ENCODE measurements around the gene NR6A1.

Gene NR6A1

DNA sequence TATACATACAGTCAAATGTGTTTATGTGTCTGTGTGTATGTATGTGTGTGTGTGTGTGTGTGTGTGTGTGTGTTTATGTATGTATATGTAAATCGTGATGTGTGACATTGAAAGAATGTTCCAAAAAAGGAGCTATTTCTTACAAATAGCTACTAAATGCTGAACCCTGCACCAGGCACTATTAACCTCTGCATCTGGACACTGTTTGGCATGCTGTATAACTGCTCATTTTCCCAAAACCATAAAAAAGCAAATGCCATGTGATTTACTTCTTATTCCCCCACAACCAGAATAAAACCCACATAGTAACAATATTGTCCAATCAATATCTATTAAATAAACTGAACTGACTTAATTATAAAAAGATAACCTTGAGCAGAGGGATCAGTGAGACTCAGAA, 91.1 kb downstream of the NR6A1 start:
- no peak overlapping the region for H3K27ac ChIP-seq
- TF ChIP-seq FOXP2 (optimal IDR thresholded peaks at IDR 0.05; ENCODE audit: control extremely low read depth, extremely low read length, insufficient read depth) = no peak
- TF ChIP-seq EZH2 (IDR thresholded peaks at IDR 0.05) = no peak
- TF ChIP-seq POLR2AphosphoS5 (IDR thresholded peaks at IDR 0.05; ENCODE audit: borderline replicate concordance, low read depth, low read length) = no peak
- no peaks in the 10 kb centered on the region for H3K9me3 ChIP-seq (ENCODE audit: low read depth, low read length)
- no peak overlapping the region for H3K9ac ChIP-seq (ENCODE audit: insufficient read length)
- H3K4me3 ChIP-seq = no peak overlapping the region
- peaks cover 4% of the 10 kb centered on the region; the same call in 1 of the 2 replicates for H3K36me3 ChIP-seq (ENCODE audit: insufficient read depth, low read length)
- no peak for DNase-seq (ENCODE audit: low read depth, low spot score)

DNA sequence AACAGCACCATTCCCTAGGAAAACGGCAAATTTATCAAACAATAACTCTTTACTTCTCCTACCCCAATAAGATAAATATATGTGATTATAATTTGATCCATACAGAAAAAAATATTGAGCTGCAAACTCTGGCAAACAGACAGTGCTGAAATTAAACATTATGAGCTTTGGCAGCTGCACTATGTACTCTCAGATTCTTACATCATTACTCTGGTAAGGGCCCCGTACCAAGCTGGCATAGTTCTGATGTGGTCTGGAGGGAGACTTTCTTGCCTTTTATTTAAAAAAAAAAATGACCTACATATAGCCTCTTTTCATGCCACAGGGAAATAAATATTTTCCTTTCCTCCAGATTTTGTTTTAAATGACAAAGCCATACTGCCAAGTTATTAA, 95.0 kb downstream of the NR6A1 start:
- TF ChIP-seq EZH2 (IDR thresholded peaks at IDR 0.05) = no peak
- Histone ChIP-seq H3K9me3 (ENCODE audit: low read depth, low read length) (no peaks in the 10 kb centered on the region), H3K36me3 (ENCODE audit: insufficient read depth, low read length) (peaks cover 16% of the 10 kb centered on the region; the same call in 1 of the 2 replicates), H3K9ac (ENCODE audit: insufficient read length) (no peak overlapping the region), H3K4me3 (no peak overlapping the region), H3K27ac (no peak overlapping the region)
- DNase-seq (ENCODE audit: low read depth, low spot score) = no peak

DNA sequence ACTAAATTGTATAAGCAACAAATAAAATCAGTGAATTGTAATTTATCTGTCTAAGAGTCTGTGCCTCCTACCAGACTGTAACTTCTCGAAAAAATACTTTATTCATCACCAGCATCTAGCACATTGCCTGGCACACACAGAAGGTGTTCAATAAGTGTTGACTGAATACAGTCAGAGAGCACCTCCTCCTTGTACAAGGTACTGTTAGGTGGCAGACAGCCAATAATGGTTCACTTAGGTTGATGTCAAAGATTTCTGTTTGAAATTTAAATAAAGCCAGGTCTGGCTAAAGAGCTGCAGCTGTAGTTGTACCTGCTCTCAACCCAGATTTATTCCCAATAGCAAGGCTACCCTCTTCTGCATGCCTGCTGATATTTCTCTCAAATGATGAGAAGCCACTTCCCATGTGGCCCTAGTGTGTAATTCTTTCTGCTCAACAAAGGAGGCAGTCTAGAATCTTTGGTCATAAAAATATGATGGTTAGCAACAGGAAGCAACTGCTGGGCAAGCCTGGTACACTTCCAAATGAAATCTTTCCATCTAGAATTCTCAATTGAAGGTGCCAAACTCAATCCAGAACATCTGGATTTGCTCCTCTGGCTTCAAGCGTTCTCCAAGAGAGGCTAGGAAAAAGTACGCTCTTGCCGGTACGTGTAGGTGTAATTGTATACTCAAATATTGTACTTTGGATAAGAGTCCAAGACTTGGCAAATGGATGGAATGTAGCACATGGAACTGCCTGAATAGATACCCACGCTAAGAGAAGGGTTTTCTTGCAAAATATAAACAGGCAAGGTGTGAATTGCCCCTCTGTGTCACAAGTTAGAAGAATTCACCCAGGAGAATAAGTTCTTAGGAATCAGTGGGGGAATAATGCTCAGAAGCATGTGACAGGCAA, 95.6 kb downstream of the NR6A1 start:
- Histone ChIP-seq H3K4me3 (no peak overlapping the region), H3K9me3 (ENCODE audit: low read depth, low read length) (no peaks in the 10 kb centered on the region), H3K36me3 (ENCODE audit: insufficient read depth, low read length) (peaks cover 16% of the 10 kb centered on the region; the same call in 1 of the 2 replicates), H3K27ac (0 out of 2 replicates have a peak overlapping the region, but pooled peaks have one; percentile 23), H3K9ac (ENCODE audit: insufficient read length) (no peak overlapping the region)
- DNase-seq (ENCODE audit: low read depth, low spot score) = no peak
- TF ChIP-seq POLR2AphosphoS5 (IDR thresholded peaks at IDR 0.05; ENCODE audit: borderline replicate concordance, low read depth, low read length) (no peak), EZH2 (IDR thresholded peaks at IDR 0.05) (no peak), FOXP2 (optimal IDR thresholded peaks at IDR 0.05; ENCODE audit: control extremely low read depth, extremely low read length, insufficient read depth) (no peak)

DNA sequence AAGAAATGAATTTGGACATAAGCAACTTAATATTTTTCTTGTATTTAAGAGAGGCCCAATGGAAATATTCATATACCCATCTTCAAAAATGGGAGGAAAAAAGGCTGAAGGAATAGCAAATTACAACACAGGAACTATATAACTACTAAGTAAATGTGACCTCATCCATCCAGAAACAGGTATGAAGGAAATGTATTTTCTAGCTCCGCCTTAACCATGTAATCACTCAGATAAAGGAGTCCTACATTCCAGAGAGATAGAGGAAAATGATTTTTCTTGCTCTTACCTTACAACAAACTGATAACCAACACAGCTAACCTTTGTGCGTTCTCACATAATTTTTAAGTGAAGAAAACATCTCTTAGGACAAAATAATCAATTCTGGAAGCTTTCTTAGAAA, 96.5 kb downstream of the NR6A1 start:
- Histone ChIP-seq H3K36me3 (ENCODE audit: insufficient read depth, low read length) (peaks cover 16% of the 10 kb centered on the region; the same call in 1 of the 2 replicates), H3K27ac (no peak overlapping the region), H3K4me3 (no peak overlapping the region), H3K9ac (ENCODE audit: insufficient read length) (no peak overlapping the region), H3K9me3 (ENCODE audit: low read depth, low read length) (no peaks in the 10 kb centered on the region)
- DNase-seq (ENCODE audit: low read depth, low spot score) = no peak
- TF ChIP-seq FOXP2 (optimal IDR thresholded peaks at IDR 0.05; ENCODE audit: control extremely low read depth, extremely low read length, insufficient read depth) (no peak), POLR2AphosphoS5 (IDR thresholded peaks at IDR 0.05; ENCODE audit: borderline replicate concordance, low read depth, low read length) (no peak), EZH2 (IDR thresholded peaks at IDR 0.05) (no peak)

DNA sequence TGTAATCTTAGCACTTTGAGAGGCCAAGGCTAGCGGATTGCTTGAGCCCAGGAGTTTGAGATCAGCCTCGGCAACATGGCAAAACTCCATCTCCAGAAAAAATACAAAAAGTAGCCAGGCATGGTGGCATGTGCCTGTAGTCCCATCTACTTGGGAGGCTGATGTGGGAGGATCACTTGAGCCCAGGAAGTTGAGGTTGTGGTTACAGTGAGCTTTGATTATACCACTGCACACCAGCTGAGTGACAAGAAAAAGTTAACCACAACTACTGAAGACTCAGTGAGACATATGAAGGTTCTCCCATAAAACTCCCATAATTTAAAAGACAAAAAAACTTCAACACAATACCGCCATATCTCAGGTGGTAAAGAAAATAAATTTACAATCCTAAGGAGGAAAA, 98.0 kb downstream of the NR6A1 start:
- no peak for DNase-seq (ENCODE audit: low read depth, low spot score)
- peaks cover 16% of the 10 kb centered on the region; the same call in 1 of the 2 replicates for H3K36me3 ChIP-seq (ENCODE audit: insufficient read depth, low read length)
- H3K9ac ChIP-seq (ENCODE audit: insufficient read length) = no peak overlapping the region
- no peak overlapping the region for H3K4me3 ChIP-seq
- H3K9me3 ChIP-seq (ENCODE audit: low read depth, low read length) = no peaks in the 10 kb centered on the region
- TF ChIP-seq POLR2AphosphoS5 (IDR thresholded peaks at IDR 0.05; ENCODE audit: borderline replicate concordance, low read depth, low read length) = no peak
- no peak for TF ChIP-seq EZH2 (IDR thresholded peaks at IDR 0.05)
- TF ChIP-seq FOXP2 (optimal IDR thresholded peaks at IDR 0.05; ENCODE audit: control extremely low read depth, extremely low read length, insufficient read depth) = no peak
- H3K27ac ChIP-seq = no peak overlapping the region

DNA sequence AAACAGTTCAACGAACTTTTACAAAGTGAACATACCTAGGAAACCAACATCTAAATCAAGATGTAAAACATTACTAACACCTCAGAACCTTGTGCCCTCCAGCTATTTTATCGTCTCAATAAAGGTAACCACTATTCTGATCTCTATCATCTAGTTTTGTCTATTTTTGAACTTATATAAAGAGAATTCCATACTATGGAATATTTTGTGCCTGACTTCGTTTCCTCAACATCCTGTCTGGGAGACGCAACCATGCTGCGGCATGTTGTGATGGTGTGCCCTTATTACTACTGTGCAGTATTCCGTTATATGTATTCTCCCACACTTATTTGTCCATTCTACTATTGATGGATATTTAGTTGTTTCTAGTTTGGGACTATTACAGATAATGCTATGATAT, 99.2 kb downstream of the NR6A1 start:
- H3K27ac ChIP-seq = no peak overlapping the region
- peaks cover 13% of the 10 kb centered on the region; the same call in 1 of the 2 replicates for H3K36me3 ChIP-seq (ENCODE audit: insufficient read depth, low read length)
- H3K9ac ChIP-seq (ENCODE audit: insufficient read length) = no peak overlapping the region
- no peak overlapping the region for H3K4me3 ChIP-seq
- TF ChIP-seq EZH2 (IDR thresholded peaks at IDR 0.05) (no peak), POLR2AphosphoS5 (IDR thresholded peaks at IDR 0.05; ENCODE audit: borderline replicate concordance, low read depth, low read length) (no peak), FOXP2 (optimal IDR thresholded peaks at IDR 0.05; ENCODE audit: control extremely low read depth, extremely low read length, insufficient read depth) (no peak)
- no peak for DNase-seq (ENCODE audit: low read depth, low spot score)
- no peaks in the 10 kb centered on the region for H3K9me3 ChIP-seq (ENCODE audit: low read depth, low read length)

DNA sequence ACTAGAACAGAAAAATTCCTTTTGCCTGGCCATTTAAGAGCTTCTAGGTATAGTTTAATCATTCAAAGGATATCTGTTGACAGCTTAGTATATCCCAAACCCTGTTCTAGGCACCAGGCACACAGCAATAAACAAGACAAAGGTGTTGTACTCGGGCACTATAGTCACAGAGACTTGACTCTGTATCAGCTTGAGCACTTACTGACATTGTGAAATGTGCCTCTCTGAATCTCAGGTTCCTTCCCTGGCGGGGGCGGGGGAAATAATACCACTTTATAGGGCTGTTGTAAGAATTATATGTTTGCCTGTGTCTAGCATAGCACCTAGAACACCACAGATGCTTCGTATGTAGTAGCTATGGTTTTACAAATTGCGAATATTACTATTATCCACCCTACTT, 104.5 kb downstream of the NR6A1 start:
- Histone ChIP-seq H3K27ac (no peak overlapping the region), H3K9ac (ENCODE audit: insufficient read length) (no peak overlapping the region), H3K9me3 (ENCODE audit: low read depth, low read length) (no peaks in the 10 kb centered on the region), H3K36me3 (ENCODE audit: insufficient read depth, low read length) (0 out of 2 replicates have a peak, but pooled peaks cover 6% of the 10 kb centered on the region), H3K4me3 (no peak overlapping the region)
- DNase-seq (ENCODE audit: low read depth, low spot score) = no peak
- TF ChIP-seq POLR2AphosphoS5 (IDR thresholded peaks at IDR 0.05; ENCODE audit: borderline replicate concordance, low read depth, low read length) (no peak), FOXP2 (optimal IDR thresholded peaks at IDR 0.05; ENCODE audit: control extremely low read depth, extremely low read length, insufficient read depth) (no peak), EZH2 (IDR thresholded peaks at IDR 0.05) (no peak)

DNA sequence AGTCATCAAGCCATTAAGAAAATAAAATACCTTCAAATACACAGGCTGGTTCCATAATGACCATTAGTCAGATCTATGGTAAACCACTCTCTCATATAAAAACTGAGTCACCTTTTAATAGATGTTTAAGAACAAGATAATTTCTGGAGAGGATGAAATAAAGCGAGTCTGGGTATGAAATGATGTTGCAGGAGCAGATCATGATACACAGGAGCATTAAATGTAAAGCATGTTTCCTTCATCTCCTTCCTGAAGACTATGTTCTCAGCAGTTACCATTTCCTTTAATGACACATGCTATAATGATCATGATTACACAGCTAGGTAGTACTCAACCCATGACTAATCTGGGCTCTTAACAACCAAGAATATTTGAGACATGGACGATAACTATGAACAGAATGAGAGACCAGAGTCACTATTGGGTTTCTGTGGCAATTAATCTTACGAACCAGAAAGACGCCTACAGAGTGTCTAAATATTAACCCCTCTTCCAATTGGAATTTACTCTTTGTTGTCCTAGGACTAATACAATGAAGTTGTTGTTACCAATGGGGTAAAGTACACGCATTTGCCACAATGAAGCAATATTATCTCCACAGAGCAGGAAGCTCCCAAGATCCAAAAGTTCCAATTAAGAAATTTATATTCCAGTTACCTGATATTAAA, 105.6 kb downstream of the NR6A1 start:
- 0 out of 2 replicates have a peak, but pooled peaks cover 6% of the 10 kb centered on the region for H3K36me3 ChIP-seq (ENCODE audit: insufficient read depth, low read length)
- H3K9ac ChIP-seq (ENCODE audit: insufficient read length) = no peak overlapping the region

More for the DNA sequence above, 105.6 kb downstream of the NR6A1 start:
- no peak for TF ChIP-seq FOXP2 (optimal IDR thresholded peaks at IDR 0.05; ENCODE audit: control extremely low read depth, extremely low read length, insufficient read depth)
- no peak for TF ChIP-seq EZH2 (IDR thresholded peaks at IDR 0.05)
- no peak for TF ChIP-seq POLR2AphosphoS5 (IDR thresholded peaks at IDR 0.05; ENCODE audit: borderline replicate concordance, low read depth, low read length)
- no peak overlapping the region for H3K27ac ChIP-seq
- H3K9me3 ChIP-seq (ENCODE audit: low read depth, low read length) = no peaks in the 10 kb centered on the region
- H3K4me3 ChIP-seq = no peak overlapping the region
- DNase-seq (ENCODE audit: low read depth, low spot score) = no peak
